Activated CD8-positive, alpha-beta T cell treated with anti-CD3 and anti-CD28 coated beads for 36 hours (primary cell): ENCODE measurements around the gene NUP153. TPM values are rescaled to one million over a fixed set of nuclear protein-coding genes. Genes with fewer than 3 reads are reported as not detected.

Experiments
- ATAC-seq: fragments of 200-7000 bp; cut with Tn5 transposase; one replicate; pipeline ENCODE4 v1.10.0; 2021; ENCODE audit warnings: mild to moderate bottlenecking, moderate library complexity
- CTCF ChIA-PET: fragments of 350-600 bp; sonication (Branson Sonifier 250); formaldehyde crosslinking; loops from one replicate; lab custom pipeline; 2021; ENCODE audit warnings: antibody characterized with exemption; lab: Charles Lee
- POLR2A ChIA-PET: fragments of 350-600 bp; sonication (Branson Sonifier 250); formaldehyde crosslinking; loops from one replicate; lab custom pipeline; 2021; ENCODE audit warnings: antibody characterized with exemption; lab: Charles Lee
- DNase-seq: peaks from one replicate; pipeline ENCODE4 v3.0.0-alpha.2; 2020
- H3K27ac Mint-ChIP-seq: one replicate; pipeline ENCODE4 v1.8.0; 2021; ENCODE audit warnings: mild to moderate bottlenecking, mixed read lengths
- H3K27me3 Mint-ChIP-seq: one replicate; pipeline ENCODE4 v1.8.0; 2021; ENCODE audit warnings: mixed read lengths
- H3K36me3 Mint-ChIP-seq: one replicate; pipeline ENCODE4 v1.8.0; 2021; ENCODE audit warnings: low read depth, mixed read lengths
- H3K4me1 Mint-ChIP-seq: one replicate; pipeline ENCODE4 v1.8.0; 2021; ENCODE audit warnings: low read depth, mixed read lengths
- H3K4me3 Mint-ChIP-seq: one replicate; pipeline ENCODE4 v1.8.0; 2021; ENCODE audit warnings: mild to moderate bottlenecking, moderate library complexity, mixed read lengths
- H3K9me3 Mint-ChIP-seq: one replicate; pipeline ENCODE4 v1.8.0; 2021; ENCODE audit warnings: mixed read lengths
- intact Hi-C: fragments of 100-400 bp; cut with micrococcal nuclease; formaldehyde crosslinking; loops from one replicate; pipeline ENCODE4 v1.10.0; 2022
- total RNA-seq, 2 experiments: library from RNA; stranded (reverse); gene quantifications; one replicate each; pipeline ENCODE4 v1.2.3, GENCODE V29; 2021
- TF ChIP-seq, protein P1 (sequence below): fragments of 200-600 bp; IDR thresholded peaks from one replicate; pipeline ENCODE4 v1.8.0; 2022; ENCODE audit warnings: antibody characterized with exemption, mild to moderate bottlenecking

Gene NUP153
- total RNA-seq, 2 experiments from 2014 or later = 76.4 to 78.2 TPM

- ATAC-seq (no peak), DNase-seq (no peak)
- POLR2A ChIA-PET = interaction anchor here (0.8 to 1.7 kb wide), 3 partner anchors 10 to 44 kb away, joined by 3 to 5 read pairs (median 4); no protein-coding TSS in a partner anchor
- Mint-ChIP-seq H3K27me3 (no peaks in the 10 kb centered on the region), H3K4me3 (no peak overlapping the region), H3K27ac (no peak overlapping the region), H3K36me3 (peaks cover 74% of the 10 kb centered on the region), H3K4me1 (peaks cover 43% of the 10 kb centered on the region), H3K9me3 (no peaks in the 10 kb centered on the region)
- TF ChIP-seq, protein P1, sequence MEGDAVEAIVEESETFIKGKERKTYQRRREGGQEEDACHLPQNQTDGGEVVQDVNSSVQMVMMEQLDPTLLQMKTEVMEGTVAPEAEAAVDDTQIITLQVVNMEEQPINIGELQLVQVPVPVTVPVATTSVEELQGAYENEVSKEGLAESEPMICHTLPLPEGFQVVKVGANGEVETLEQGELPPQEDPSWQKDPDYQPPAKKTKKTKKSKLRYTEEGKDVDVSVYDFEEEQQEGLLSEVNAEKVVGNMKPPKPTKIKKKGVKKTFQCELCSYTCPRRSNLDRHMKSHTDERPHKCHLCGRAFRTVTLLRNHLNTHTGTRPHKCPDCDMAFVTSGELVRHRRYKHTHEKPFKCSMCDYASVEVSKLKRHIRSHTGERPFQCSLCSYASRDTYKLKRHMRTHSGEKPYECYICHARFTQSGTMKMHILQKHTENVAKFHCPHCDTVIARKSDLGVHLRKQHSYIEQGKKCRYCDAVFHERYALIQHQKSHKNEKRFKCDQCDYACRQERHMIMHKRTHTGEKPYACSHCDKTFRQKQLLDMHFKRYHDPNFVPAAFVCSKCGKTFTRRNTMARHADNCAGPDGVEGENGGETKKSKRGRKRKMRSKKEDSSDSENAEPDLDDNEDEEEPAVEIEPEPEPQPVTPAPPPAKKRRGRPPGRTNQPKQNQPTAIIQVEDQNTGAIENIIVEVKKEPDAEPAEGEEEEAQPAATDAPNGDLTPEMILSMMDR = no peak
- intact Hi-C loops = no loop called here
- CTCF ChIA-PET = interaction anchor here (1.2 to 1.7 kb wide), 2 partner anchors 46 to 175 kb away, joined by 3 to 6 read pairs; no protein-coding TSS in a partner anchor
Observed at GRCh38 chr6:17628873-17629272, 77.9 kb downstream of the NUP153 start.

- no peak for ATAC-seq
- intact Hi-C loops = no loop called here
- Mint-ChIP-seq H3K27me3 (no peaks in the 10 kb centered on the region), H3K9me3 (no peaks in the 10 kb centered on the region), H3K27ac (no peak overlapping the region), H3K4me3 (no peak overlapping the region), H3K4me1 (peaks cover 35% of the 10 kb centered on the region), H3K36me3 (peaks cover 69% of the 10 kb centered on the region)
- ChIA-PET CTCF (no interaction called here), POLR2A (no interaction called here)
- DNase-seq = no peak
- TF ChIP-seq, protein P1 = no peak
Observed at GRCh38 chr6:17624396-17624795, 82.3 kb downstream of the NUP153 start.

DNA sequence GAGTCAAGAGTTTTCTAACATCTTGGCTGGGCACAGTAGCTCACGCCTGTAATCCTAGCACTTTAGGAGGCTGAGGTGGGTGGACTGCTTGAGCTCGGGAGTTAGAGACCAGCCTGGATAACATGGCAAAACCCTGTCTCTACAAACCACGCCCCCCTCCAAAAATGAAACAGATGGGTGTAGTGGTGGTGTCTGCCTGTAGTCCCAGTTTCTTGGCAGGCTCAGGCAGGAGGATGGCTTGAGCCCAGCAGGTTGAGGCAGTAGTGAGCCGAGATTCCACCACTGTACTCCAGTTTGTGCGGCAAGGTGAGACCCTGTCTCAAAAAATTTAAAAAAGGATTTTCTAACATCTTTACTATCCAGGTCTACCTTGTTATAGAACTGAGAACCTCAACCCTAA lies 84.6 kb downstream of the NUP153 start:
- H3K36me3 Mint-ChIP-seq = peaks cover 65% of the 10 kb centered on the region
- POLR2A ChIA-PET = interaction anchor here (1.0 kb wide), 1 partner anchor 16 kb away, joined by 5 read pairs; no protein-coding TSS in a partner anchor
- H3K4me1 Mint-ChIP-seq = peaks cover 26% of the 10 kb centered on the region
- CTCF ChIA-PET = interaction anchor here (2.0 kb wide), 1 partner anchor 79 kb away, joined by 7 read pairs; no protein-coding TSS in a partner anchor
- no peak overlapping the region for H3K27ac Mint-ChIP-seq
- H3K4me3 Mint-ChIP-seq = no peak overlapping the region
- H3K9me3 Mint-ChIP-seq = no peaks in the 10 kb centered on the region
- DNase-seq (no peak), ATAC-seq (no peak)
- intact Hi-C loops = no loop called here
- no peaks in the 10 kb centered on the region for H3K27me3 Mint-ChIP-seq
- TF ChIP-seq, protein P1 = no peak

GRCh38 chr6:17621003-17621402 lies 85.7 kb downstream of the NUP153 start:
- Mint-ChIP-seq H3K9me3 (no peaks in the 10 kb centered on the region), H3K36me3 (peaks cover 67% of the 10 kb centered on the region), H3K27me3 (no peaks in the 10 kb centered on the region), H3K27ac (peak overlapping the region; percentile 71), H3K4me1 (peaks cover 26% of the 10 kb centered on the region), H3K4me3 (no peak overlapping the region)
- POLR2A ChIA-PET = no interaction called here
- TF ChIP-seq, protein P1 = no peak
- no peak for DNase-seq
- CTCF ChIA-PET = interaction anchor here (2.0 kb wide), 1 partner anchor 80 kb away, joined by 7 read pairs; no protein-coding TSS in a partner anchor
- no peak for ATAC-seq
- intact Hi-C loops = no loop called here

- Mint-ChIP-seq H3K4me3 (no peak overlapping the region), H3K4me1 (peaks cover 15% of the 10 kb centered on the region), H3K27ac (no peak overlapping the region), H3K9me3 (no peaks in the 10 kb centered on the region), H3K36me3 (peaks cover 49% of the 10 kb centered on the region), H3K27me3 (no peaks in the 10 kb centered on the region)
- CTCF ChIA-PET = no interaction called here
- POLR2A ChIA-PET = no interaction called here
- ATAC-seq (no peak), DNase-seq (no peak)
- TF ChIP-seq, protein P1 = no peak
- intact Hi-C loops = no loop called here
Observed at GRCh38 chr6:17615794-17616193, 90.9 kb downstream of the NUP153 start.
